NCI-H2107 treated with DMSO at 0.1 percent for 48 hours (cell line): ENCODE measurements around the gene ADAMTS20.

Experiments used
- DNase-seq: peaks from one replicate; lab custom pipeline; 2025; ENCODE audit not compliant: unreplicated experiment; lab: John Stamatoyannopoulos, UW

Gene ADAMTS20

GRCh38 chr12:43493261-43493797, 58.7 kb downstream of the ADAMTS20 start:
- no peak for DNase-seq

DNA sequence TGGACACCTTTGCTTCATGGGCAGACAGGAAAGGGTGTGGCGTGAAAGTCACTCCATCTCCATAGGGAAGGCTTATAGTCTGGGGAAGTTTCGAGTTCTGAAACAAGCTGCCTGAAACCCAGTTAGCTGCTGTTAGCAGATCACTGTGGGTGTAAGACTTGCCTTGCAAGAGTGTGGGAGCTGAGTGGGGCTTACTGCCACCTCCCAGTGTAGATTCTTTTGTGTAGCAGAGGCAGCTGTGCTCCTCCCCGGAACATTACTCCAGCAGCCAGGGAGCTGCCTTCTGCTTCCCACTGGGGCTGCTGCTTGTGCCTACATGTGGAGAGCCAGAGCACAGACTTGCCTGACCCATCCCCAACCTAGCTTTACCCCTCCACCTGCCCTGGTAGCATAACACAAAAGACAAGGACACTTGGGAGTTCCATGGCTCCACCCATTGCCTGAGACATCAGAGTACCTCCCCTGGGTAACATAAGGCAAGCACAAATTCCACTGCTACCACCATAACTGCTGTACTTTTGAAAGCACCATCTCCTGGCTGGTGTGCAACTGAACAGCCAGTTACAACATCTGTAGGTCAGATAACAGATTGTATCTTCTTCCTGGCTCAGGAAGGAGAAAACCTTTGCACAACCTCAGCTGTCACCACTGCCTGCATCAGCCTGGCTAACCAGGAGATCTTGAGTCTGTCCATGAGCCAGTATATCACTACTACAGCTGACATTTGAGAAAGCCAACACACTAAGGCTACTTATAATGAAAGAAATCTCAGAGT, 69.5 kb downstream of the ADAMTS20 start:
- DNase-seq = no peak

DNA sequence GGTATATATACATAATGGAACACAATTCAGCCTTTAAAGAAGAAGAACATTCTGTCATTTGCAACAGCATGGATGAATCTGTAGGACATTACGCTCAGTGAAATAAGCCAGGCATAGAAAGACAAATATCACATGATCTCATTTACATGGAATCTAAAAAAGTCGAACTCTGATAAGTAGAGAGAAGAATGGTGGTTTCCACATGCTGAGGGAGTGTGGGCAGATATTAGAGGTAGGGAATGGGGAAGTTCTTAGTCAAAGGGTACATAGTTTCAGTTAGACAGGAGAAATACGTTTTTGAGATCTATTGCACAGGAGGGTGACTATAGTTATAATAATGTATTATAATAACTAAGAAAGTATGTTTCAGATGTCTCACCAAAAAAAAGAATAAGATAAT, 71.4 kb downstream of the ADAMTS20 start:
- DNase-seq = no peak

- DNase-seq = no peak
Observed at GRCh38 chr12:43462741-43463140, 89.3 kb downstream of the ADAMTS20 start.

DNA sequence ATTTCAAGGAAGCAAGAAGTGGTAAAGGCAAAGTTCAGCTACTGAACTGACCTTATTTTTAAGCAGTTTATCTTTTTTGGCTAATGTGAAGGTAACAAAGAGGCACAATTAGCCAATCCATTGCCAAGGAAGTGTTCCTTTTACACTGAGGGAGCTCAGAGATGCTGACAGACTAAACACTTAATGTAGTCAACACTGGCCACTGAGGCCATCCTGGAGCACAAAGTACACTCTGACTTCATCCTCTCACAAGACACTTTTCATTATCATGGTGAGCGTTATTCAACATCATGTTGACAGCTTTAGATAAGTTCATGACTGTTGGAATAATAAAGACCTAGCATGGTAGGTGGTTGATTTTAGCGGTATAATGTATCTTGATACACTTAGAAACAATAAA, 89.9 kb downstream of the ADAMTS20 start:
- no peak for DNase-seq

DNA sequence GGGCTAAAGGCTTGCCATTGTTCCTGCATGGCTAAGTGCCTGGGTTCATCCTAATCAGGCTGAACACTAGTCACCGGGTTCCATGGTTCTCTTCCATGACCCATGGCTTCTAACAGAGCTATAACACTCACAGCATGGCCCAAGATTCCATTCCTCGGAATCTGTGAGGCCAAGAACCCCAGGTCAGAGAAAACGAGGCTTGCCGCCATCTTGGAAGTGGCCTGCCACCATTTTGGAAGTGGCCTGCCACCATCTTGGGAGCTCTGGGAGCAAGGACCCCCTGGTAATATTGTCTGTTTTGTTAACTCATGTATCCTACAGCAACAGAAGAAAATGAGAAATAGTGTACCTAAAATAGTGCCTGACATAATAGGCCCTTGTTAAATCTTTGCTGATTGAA, 92.7 kb downstream of the ADAMTS20 start:
- DNase-seq = no peak

DNA sequence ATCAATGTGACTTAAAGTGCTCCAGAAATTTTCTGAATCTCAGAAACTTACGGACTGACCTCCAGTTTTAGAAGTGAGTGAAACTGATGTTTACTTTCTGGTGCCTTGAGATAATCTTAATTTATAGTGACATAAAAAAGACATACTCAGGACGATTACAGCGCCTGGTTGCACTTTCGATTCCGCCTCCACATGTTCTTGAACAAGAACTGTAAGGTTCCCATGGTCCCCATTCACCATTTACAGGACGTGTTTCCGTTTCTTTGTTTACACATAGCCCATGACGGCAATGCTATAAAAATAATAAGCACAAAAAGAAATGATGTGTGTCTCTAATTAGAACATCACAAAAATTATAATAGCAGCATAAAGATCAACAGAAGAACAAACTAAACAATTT, 98.2 kb downstream of the ADAMTS20 start:
- no peak for DNase-seq

GRCh38 chr12:43444940-43445564, 107.0 kb downstream of the ADAMTS20 start:
- peak; percentile 7 for DNase-seq

GRCh38 chr12:43436597-43436996, 115.4 kb downstream of the ADAMTS20 start:
- no peak for DNase-seq

DNA sequence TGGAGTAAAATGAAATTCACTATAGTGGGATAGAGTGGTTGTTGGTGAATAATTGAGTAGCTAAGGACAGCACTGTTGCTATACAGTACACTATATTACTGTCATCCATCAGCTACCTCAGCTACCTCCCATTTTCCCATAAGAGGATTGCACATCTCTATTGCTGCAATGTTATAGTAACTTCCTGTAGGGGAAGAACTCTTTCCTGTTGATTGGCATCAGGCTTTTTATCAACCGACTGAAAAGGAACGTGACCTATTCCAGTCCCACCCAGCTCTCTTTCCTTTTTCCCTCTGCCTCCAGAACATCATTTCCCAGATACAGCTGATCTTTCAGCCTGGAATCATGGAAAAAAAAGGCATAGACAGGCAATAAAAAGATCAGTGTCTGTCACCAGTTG, 117.4 kb downstream of the ADAMTS20 start:
- no peak for DNase-seq

DNA sequence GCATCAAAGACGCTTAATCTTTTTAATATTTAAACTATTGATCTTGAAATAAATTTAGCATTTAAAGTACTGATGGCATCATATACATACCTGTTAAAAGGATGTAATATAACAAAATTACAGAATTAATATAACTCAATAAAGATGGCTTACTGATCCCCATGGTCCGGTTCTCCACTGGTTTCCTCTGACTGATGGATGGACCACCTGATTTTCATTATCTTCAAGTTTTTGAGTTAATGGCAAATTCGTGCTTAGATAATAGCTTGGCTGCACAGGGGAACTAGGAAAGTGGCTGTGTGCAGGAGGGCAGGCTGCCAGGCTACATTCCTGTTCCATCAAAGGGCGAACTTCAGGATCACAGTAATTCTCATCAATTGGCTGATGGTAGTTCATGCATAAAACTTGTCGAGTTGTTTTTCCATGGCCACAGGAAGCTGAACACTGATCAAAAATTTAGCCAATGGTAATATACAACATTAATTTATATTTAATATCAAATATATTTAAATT, 123.9 kb downstream of the ADAMTS20 start:
- DNase-seq = no peak

DNA sequence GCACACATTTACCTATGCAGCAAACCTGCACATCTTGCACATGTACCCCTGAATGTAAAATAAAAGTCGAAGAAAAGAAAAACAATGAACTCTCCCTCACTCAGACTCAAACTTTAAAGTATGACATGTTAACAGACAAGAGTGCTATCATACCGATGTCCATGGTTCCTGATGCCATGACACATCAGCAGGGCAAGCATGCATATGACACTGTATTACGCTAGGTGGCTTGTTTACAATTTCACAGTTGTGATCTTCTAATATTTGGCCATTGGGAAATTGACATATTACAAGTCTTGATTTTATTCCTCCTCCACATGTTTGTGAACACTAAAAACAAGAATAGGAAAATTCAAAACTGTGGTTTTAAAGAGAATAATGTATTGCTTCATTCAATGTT, 126.6 kb downstream of the ADAMTS20 start:
- no peak for DNase-seq

- no peak for DNase-seq
Observed at GRCh38 chr12:43416981-43417380, 135.0 kb downstream of the ADAMTS20 start.

GRCh38 chr12:43407816-43408645, 144.0 kb downstream of the ADAMTS20 start:
- DNase-seq = no peak

GRCh38 chr12:43406801-43407200, 145.2 kb downstream of the ADAMTS20 start:
- DNase-seq = no peak

GRCh38 chr12:43402436-43402835, 149.6 kb downstream of the ADAMTS20 start:
- DNase-seq = no peak

- no peak for DNase-seq
Observed at GRCh38 chr12:43401096-43401495, 150.9 kb downstream of the ADAMTS20 start.

DNA sequence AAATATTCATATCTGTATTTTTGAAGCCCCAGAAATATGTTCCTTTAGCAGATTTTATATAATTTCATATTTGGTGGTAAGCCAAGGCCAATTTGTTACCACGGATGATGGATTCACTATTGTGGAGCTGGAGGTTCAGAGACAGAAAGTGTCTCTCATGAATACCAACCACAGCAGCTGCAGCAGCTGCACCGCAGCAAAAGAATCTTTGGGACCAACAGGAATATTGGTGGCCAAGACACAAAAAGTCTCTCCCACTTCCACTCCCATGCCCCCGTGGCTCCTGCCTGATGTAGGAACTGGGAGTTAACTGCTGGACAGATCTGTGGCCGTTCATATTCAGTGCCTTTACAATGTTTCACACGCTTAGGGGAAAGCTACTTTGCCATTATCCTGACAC, 155.3 kb downstream of the ADAMTS20 start:
- no peak for DNase-seq

- no peak for DNase-seq
Observed at GRCh38 chr12:43392116-43392515, 159.9 kb downstream of the ADAMTS20 start.

DNA sequence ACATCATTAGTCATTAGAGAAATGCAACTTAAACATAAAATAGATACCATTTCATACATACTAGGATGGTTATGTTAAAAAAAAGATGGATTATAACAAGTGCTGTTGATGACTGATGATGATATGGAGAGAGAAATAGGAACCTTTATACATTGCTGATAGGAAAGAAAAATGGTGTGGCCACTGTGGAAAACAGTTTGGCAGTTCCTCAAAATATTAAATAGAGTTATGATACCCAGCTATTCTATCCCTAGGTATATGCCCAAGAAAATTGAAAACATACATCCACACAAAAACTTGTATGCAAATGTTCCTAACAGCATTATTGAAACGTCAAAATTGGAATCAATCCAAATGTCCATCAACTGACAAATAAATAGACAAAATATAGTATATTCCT, 170.1 kb downstream of the ADAMTS20 start:
- no peak for DNase-seq

DNA sequence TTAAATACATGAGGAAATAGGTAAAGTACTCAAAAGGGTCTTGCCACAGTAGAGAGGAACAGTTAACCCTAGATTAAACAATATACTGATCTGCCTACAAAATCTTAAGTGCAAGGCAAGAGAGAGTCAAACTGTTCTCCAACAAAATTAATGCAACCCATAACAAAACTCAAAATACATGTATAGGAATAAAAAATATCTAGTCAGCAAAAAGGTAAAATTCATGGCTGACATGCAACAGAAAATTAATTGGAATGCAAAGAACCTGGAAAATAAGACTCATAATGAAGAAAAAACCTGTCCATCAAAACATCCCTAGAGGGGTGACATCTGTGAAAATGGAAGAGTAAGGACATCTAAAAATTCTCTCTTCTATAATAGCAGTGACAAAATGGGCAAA, 173.6 kb downstream of the ADAMTS20 start:
- DNase-seq = no peak
